Prostate gland (tissue), 2 donors: ENCODE results near the gene CDC14B.

ENCODE experiments used
- POLR2A ChIP-seq: fragments of 450-650 bp; IDR thresholded peaks from one replicate; pipeline ENCODE4 v1.6.1; 2016; ENCODE audit warnings: antibody characterized with exemption, mild to moderate bottlenecking
- POLR2AphosphoS5 ChIP-seq: sonication (generic); formaldehyde crosslinking; IDR thresholded peaks from one replicate; pipeline ENCODE4 v1.6.1; 2017; ENCODE audit warnings: antibody characterized with exemption
- TF ChIP-seq, protein P1 (sequence below), 4 experiments: fragments of 200-600 bp in 2 of 4; fragments of 450-650 bp in 2 of 4; sonication (generic) in 2 of 4; IDR thresholded peaks; 1 replicate in 3 of 4; 2 replicates in 1 of 4; pipeline ENCODE4 v1.5.1; 2016 to 2019; ENCODE audit warnings: antibody characterized with exemption in 4 of 4, mild to moderate bottlenecking in 2 of 4, moderate library complexity in 2 of 4

DNA sequence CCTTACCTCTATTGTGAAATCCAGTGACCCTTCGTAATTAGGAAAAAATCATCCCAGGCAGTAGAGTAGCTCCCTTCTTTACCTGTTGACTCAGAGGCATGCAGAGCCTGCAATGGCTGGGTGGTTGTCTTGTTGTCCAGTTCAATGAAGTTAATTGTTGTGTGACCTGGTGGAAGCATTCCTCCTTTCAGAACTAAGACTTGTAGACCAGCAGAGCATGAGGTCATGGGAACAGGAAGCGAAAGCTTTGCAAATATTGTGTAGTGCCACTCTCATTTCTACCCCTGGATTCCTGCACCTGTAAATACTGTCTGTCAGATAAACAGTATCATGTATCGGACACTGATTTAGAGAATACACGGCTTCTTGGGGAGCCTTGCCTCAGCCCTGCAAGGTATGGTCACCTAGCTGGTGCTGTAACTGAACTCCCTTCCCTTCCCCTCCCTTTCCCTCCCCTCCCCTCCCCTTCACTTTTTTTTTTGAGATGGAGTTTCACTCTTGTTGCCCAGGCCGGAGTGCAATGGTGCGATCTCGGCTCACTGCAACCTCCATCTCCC is 41.1 kb upstream of the CDC14B start:
- no peak for TF ChIP-seq POLR2AphosphoS5
- TF ChIP-seq, protein P1, sequence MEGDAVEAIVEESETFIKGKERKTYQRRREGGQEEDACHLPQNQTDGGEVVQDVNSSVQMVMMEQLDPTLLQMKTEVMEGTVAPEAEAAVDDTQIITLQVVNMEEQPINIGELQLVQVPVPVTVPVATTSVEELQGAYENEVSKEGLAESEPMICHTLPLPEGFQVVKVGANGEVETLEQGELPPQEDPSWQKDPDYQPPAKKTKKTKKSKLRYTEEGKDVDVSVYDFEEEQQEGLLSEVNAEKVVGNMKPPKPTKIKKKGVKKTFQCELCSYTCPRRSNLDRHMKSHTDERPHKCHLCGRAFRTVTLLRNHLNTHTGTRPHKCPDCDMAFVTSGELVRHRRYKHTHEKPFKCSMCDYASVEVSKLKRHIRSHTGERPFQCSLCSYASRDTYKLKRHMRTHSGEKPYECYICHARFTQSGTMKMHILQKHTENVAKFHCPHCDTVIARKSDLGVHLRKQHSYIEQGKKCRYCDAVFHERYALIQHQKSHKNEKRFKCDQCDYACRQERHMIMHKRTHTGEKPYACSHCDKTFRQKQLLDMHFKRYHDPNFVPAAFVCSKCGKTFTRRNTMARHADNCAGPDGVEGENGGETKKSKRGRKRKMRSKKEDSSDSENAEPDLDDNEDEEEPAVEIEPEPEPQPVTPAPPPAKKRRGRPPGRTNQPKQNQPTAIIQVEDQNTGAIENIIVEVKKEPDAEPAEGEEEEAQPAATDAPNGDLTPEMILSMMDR (IDR thresholded peaks at IDR 0.05) = no peak
- TF ChIP-seq POLR2A = no peak
